Gastroesophageal sphincter (tissue), 3 donors: Measurements from ENCODE around the gene MRPS23.

Experiments used
- EP300 ChIP-seq: sonication (generic); formaldehyde crosslinking; IDR thresholded peaks from one replicate; pipeline ENCODE4 v1.6.1; 2017; ENCODE audit warnings: antibody characterized with exemption, mild to moderate bottlenecking
- POLR2A ChIP-seq, 2 donors: fragments of 450-650 bp; IDR thresholded peaks; one replicate each; pipeline ENCODE4 v1.6.1; 2017; ENCODE audit warnings: antibody characterized with exemption in 2 of 2, mild to moderate bottlenecking in 2 of 2, moderate library complexity in 1 of 2
- POLR2AphosphoS5 ChIP-seq: sonication (generic); formaldehyde crosslinking; IDR thresholded peaks from one replicate; pipeline ENCODE4 v1.6.1; 2017; ENCODE audit warnings: antibody characterized with exemption
- TF ChIP-seq, protein P1 (sequence below), 4 experiments: fragments of 200-600 bp in 2 of 4; fragments of 450-650 bp in 2 of 4; sonication (generic) in 1 of 4; IDR thresholded peaks; one replicate each; pipeline ENCODE4 v1.5.1; 2017 to 2019; ENCODE audit warnings: antibody characterized with exemption in 4 of 4, mild to moderate bottlenecking in 2 of 4, moderate library complexity in 2 of 4

DNA sequence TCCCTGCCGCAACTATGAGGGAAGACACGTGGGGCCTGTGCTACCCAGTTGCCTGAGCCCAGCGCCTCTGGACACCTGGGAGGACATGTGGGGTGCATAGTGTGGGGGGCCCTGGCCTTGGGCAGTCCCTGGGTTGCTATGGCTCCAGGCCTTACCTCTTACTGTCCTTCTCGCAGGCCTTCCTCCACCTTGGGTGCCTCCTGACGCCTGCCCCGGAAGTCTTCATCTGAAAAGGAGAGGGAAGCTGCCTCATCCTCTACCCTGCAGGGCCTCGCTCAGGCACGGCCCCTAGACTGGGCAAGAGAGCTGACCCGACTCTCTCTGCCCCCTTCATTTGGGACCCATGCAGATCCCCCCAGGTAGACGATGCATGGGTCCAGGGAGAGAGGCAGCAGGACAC, 16.5 kb upstream of the MRPS23 start:
- TF ChIP-seq, protein P1, sequence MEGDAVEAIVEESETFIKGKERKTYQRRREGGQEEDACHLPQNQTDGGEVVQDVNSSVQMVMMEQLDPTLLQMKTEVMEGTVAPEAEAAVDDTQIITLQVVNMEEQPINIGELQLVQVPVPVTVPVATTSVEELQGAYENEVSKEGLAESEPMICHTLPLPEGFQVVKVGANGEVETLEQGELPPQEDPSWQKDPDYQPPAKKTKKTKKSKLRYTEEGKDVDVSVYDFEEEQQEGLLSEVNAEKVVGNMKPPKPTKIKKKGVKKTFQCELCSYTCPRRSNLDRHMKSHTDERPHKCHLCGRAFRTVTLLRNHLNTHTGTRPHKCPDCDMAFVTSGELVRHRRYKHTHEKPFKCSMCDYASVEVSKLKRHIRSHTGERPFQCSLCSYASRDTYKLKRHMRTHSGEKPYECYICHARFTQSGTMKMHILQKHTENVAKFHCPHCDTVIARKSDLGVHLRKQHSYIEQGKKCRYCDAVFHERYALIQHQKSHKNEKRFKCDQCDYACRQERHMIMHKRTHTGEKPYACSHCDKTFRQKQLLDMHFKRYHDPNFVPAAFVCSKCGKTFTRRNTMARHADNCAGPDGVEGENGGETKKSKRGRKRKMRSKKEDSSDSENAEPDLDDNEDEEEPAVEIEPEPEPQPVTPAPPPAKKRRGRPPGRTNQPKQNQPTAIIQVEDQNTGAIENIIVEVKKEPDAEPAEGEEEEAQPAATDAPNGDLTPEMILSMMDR (IDR thresholded peaks at IDR 0.05), result no peak
- TF ChIP-seq POLR2A (IDR thresholded peaks at IDR 0.05) (no peak), POLR2AphosphoS5 (no peak), EP300 (no peak)
